SKM-1 treated with dmso at 0.1 percent for 144 hours (cell line): ENCODE measurements around the gene HK3.

Experiments used
- DNase-seq: peaks from one replicate; lab custom pipeline; 2025; ENCODE audit not compliant: unreplicated experiment; lab: John Stamatoyannopoulos, UW

HK3 gene

GRCh38 chr5:176902102-176902814, 3.1 kb upstream of the HK3 start:
- DNase-seq: no peak

GRCh38 chr5:176901260-176902101, 2.3 kb upstream of the HK3 start:
- peak; percentile 57 for DNase-seq

- DNase-seq: no peak
Observed at GRCh38 chr5:176900780-176901204, 1.6 kb upstream of the HK3 start.

- no peak for DNase-seq
Observed at GRCh38 chr5:176899946-176900779, 1.0 kb upstream of the HK3 start.

- DNase-seq: no peak
Observed at GRCh38 chr5:176897263-176897662, 1.9 kb downstream of the HK3 start.

- DNase-seq: no peak
Observed at GRCh38 chr5:176895831-176896230, 3.3 kb downstream of the HK3 start.

- DNase-seq: no peak
Observed at GRCh38 chr5:176894298-176894697, 4.8 kb downstream of the HK3 start.

- no peak for DNase-seq
Observed at GRCh38 chr5:176892663-176893062, 6.5 kb downstream of the HK3 start.

GRCh38 chr5:176891331-176891958, 7.7 kb downstream of the HK3 start:
- DNase-seq: peak; percentile 45

GRCh38 chr5:176890455-176891330, 8.5 kb downstream of the HK3 start:
- DNase-seq: no peak

- no peak for DNase-seq
Observed at GRCh38 chr5:176889321-176890280, 9.5 kb downstream of the HK3 start.

GRCh38 chr5:176888865-176889165, 10.3 kb downstream of the HK3 start:
- no peak for DNase-seq

- no peak for DNase-seq
Observed at GRCh38 chr5:176888016-176888864, 10.9 kb downstream of the HK3 start.

GRCh38 chr5:176887252-176887849, 11.8 kb downstream of the HK3 start:
- DNase-seq: no peak

GRCh38 chr5:176886336-176887251, 12.6 kb downstream of the HK3 start:
- DNase-seq: no peak

GRCh38 chr5:176884571-176884890, 14.6 kb downstream of the HK3 start:
- no peak for DNase-seq
